NCI-H2227 (cell line): Measurements from ENCODE around the gene EPSTI1.
"Not testable (repeated sequence)": the region's sequence is repeated elsewhere in the genome, so short reads cannot be mapped to it uniquely, and the experiment has no call there.

Experiments
- DNase-seq: peaks from one replicate; lab custom pipeline; 2025; ENCODE audit not compliant: unreplicated experiment; lab: John Stamatoyannopoulos, UW

Gene EPSTI1

DNA sequence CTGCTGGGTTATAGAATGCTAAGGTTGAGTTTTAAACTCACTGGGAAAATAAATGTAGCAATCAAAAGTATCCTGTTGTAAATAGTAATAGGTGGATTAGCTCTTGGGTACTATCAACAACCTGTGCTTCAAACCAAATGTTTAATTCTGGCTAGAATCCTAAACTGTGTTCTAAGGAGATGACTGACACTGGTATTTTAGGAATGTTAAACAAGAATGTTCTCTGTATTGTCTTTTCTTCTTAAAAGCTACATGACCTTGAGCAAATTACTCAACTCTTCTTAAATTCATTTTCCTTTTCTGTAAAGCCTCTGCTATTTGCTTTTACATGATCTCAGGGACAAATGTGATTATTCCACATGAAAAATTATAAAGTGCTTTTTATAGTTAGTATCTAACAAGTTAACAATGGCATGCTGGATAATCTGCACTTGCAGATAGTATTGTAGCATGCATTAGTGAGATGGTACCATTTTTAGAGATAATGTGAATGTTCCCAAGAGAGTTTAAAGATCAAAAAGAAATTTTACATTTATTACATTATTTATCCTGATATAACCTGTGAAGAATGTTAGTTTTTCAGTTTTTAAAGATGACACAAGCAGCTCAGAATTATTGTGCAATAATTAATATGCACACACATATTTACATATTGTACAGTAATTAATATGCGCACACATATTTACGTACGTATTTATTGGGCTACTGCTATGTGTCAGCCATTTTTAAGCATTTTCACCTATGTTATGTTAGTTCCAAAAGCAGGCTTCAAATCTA, 13.6 kb upstream of the EPSTI1 start:
- no peak for DNase-seq

DNA sequence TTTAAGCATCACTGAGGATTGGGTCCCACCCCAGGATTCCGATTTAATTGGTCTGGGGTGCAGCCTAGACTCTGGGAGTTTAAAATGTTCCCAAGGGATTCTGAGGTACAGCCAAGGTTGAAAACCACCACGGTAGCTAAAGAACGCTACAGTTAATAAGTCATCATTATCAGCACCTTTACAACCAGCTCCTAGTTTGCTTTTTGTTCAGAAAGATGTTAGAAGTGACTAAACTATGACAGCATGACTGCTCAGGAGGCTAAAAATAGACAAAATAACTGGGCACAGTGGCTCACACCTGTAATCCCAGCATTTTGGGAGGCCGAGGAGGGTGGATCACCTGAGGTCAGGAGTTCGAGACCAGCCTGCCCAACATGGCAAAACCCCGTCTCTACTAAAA, 11.7 kb upstream of the EPSTI1 start:
- DNase-seq: no peak

DNA sequence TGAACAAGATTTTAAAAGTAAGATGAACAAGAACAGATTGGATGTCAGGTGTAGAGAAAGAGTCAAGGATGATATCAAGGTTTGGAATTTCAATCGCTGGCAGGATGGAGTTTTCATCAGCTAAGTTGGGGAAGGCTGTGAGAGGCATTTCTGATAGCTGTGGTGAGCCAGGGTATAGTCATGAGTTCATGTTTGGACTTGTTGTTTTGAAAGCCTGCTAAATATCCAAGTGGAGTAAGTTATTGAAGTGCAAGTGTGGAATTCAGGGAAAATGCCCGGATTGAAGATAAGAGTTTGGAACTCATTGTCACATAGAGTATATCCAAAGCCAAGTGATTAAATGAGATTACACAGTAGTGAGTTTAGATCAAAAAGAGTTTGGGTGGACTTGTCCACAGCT, 11.0 kb upstream of the EPSTI1 start:
- DNase-seq: no peak

DNA sequence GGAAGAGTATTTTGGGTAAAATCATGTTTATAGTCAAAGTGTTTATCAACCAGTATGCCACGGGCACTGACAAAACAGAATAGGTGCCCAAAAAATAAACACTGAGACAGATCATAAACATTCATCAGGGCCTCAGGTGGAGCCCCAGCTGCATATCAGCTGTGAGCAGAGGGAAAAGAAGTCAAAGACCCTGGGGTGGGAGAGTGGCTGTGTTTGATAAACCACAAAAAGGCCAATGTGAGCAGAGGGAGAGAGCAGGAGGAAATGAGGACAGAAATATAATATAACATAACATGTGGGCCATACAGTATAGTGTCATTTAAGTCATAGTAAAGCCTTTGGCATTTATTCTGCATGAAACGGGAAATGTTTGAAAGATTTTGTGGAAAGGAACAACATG, 10.0 kb upstream of the EPSTI1 start:
- DNase-seq: no peak

DNA sequence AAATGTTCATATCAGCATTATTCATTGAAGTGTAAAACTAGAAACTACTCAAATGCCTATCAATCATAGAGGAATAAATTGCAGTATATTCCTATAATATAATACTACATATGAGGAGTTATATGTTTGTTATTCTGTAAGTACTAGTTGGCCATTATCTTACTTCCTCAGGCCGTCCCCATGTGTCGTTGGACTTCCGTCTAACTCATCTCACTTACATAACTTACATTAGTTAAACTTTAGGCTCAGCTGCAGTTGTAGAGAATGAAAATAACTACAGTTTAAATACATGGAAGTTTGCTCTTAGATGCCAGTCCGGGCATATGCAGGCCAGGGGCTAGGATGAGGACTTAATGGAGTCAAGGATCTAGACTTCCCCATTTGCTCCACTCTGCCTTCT, 8.6 kb upstream of the EPSTI1 start:
- no peak for DNase-seq

DNA sequence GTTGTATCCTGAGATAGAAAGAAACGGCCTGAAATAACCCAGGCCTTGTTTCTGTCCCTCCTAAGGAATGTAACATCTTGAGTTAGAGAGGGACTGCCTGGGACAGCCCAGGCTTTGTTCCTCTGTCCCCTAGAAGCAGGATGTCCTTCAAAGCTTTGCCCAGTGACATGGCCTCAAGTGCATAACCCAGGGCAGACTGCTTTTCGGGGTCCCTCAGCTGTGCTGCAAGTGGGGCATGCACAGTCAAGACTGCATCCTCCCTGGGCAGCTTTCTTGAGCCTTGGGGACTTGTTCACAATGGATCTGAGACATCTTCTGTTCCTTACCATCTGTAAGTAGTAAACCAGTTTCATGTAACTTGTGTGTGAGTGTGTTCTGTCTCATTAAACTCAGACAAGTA, 7.5 kb upstream of the EPSTI1 start:
- no peak for DNase-seq

DNA sequence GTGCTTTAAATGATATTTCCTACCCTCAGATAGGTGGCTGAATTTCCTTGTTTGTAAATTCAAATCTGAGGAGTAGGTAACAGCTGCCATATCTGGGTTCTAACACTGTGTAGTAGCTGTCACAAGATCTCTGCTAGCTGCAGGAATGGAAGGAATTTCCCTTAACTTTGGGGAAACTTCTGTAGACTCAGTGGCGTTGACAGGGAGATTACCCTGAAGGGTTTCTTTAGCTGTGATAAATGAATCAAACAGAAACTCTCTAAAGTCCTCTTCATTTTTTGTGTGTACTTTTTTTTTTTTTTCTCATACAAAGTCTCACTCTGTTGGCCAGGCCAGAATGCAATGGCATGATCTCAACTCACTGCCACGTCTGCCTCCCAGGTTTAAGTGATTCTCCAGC, 5.3 kb upstream of the EPSTI1 start:
- DNase-seq: no peak

DNA sequence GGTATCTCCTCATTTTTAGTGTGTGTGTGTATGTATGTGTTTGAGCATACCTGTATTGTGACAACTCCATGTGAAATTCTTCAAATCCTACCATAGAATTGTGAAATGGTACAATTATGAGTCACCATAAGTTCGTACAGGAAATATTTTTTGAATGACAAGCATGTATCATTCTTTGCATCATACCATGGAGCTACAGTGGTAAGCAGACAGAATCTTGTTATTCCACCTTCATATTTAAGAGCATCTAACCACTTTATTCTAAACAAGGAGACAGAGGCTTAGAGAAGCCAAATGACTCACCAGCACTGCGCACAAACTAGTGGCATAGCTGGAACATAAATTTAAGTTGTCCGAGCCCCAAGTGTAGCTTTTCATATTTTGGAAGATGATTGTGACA, 4.5 kb upstream of the EPSTI1 start:
- no peak for DNase-seq

DNA sequence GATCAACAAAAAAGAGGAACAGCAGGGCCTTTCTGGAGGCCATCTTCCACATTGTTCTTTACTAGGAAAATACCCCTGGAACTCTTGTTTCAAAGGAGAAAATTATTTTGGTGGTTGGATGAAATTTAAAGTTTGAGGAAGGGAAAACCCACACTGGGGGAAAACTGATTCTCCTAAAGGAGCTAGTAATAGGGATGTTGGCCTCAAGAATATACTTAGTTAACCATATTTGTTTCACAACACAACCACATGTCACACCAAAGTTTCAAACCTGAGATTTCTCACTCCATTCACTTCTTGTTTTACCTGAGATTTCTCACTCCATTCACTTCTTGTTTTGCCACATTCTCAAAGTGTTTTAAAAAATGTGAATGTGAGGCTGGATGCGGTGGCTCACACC, 2.8 kb upstream of the EPSTI1 start:
- DNase-seq: no peak

DNA sequence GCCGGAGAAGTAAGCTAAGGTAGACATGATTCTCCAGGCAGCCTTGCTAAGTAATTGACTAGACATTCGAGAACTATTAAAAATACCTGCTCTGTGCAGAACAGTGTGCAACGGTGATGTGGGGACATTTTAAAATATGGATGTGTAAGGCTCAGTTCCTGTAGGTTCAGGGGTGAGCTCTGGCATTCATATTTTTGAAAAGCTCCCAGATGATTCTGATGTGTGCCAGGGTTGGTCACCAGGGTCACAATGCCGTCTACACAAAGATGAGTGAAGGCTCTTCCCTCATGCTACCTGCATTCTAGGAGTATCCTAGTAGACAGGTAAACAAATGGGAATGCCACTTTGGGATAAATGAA, 702 bp upstream of the EPSTI1 start:
- DNase-seq: no peak

DNA sequence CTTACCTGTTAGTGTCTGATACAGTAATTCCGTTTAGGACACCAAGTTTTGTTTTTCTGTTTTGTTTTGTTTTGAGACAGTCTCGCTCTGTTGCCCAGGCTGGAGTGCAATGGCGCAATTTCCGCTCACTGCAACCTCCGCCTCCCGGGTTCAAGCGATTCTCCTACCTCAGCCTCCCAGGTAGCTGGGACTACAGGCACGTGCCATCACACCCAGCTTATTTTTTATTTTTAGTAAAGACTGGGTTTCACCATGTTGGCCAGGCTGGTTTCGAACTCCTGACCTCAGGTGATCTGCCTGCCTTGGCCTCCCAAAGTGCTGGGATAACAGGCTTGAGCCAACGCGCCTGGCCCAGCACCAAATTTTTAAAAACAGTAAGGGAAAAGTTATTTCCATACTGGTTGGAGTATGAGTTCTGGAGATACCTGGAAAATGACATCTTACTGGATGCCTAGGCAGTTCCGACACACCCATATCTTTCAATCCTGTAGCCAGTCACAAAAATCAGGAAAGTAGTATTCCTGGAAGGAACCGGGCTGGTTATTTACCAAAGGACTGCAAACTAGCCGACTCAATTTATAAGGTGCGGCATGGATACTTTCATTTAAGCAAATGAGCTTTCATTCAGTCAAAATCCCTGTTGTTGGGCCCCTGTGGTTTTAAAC, 676 bp downstream of the EPSTI1 start:
- not testable (repeated sequence) for DNase-seq

DNA sequence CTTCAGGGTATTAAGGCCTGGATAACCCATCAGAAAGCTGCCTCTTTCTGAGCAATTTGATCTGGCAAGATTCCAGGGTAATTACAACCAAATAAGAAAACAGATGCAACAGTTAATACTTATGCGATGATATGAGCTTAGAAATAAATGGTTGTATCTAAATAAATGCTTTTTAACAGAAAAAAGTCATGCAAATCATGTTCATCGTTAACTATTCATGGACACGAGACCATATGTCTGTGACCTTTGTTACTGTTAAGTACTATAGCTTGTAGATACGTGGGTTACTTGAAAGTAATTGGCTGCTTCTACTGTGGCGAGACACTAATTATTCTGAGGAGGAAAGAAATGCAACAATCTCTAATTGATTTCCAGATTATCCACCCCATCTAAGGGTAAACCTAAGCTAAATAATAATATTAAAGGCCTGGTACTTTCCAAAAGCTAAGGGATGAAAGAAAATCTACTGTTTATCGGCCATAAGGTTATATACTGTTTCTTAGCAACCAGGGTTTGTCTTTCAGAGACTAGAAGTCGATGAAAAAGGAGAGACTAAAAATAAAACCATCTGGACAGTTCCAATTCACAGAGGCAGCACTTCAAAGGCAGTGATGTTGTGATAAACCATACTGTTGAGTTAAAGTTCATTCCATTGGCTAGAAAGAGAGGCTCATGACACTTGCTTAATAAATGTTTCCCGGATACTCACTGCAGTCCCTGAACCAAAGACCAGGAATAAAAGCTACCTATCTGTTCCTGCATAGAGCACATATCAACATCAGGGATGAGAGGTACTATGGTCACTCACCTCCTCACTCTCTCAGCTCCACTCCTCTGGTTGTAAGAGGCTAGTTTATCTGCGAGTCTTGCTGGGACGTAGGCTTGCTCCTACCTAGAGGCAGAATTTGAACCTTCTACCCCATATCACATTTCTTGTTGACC, 1.5 kb downstream of the EPSTI1 start:
- DNase-seq: peak; percentile 36

DNA sequence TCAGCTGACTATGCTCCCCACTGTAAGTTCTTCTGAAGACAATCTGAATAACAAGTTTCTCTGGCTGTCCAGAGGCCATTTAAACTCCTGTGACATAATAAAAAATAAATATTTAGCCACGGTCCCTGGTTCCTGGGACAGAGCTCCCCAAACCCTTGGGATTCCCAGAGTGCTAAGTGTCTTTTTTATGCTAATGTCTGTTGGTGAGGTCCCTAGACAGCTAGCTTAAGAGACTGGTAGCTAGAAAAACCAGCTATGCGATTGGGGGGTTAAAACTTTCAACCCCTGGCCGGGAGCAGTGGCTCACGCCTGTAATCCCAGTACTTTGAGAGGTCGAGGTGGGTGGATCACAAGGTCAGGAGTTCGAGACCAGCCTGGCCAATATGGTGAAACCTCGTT, 5.9 kb downstream of the EPSTI1 start:
- DNase-seq: no peak

DNA sequence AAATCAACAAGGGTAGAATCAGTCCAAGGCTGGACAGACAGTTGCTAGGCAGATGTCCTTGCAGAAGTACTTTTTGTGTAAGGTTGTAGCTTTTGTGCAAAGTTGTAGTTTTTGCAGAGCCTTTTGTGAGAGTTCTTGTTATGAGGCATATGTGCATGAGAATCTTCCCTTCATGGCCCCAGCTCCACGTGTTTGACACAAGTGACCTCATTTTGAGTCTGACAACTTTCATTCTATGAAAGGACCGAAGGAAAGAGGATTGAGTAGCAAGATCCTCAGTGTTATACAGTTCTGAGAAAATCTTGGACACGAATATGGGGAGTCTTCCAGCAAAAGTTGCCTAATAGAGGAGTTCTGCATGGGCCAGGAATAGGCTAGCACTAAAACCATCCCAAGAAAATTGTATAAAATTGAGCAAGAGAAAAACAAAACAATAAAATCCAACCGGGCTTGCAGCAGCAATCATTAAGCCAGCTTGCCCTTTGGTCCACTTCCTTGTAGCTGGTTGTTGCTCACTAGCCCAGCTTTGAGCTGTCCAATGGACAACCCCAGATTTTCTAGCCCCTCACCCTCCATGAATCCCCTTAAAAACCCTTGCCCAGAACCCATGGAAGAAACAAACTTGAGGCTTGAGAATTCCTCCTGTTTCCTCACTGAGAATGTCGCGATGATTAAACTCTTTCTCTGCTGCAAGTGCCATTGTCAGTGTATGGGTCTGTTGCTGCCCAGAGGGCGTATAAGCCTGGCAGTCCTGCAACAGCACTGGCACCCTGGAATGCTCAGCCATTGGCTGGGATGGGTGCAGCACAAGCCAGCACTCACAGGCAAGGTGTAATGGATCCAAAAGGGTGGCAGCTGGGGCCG, 6.5 kb downstream of the EPSTI1 start:
- no peak for DNase-seq

DNA sequence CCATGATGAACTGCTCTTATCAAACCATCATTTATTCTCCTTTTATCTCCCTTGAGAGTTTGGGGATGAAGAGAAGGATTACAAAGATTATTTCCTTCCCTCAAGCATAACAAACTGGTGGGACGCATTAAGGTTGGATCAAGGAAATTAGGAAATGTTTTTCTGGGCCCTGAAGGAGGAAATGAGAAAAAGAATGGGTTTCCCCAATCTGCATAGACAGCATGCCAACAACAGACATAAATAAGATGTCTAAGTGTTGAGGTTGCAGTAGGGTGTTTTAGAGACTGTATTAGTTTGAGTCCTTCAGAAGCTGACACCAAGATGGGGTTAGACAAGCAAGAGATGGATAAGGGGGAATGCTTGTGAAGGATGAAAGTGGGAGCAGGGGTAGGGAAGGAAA, 7.3 kb downstream of the EPSTI1 start:
- DNase-seq: no peak

DNA sequence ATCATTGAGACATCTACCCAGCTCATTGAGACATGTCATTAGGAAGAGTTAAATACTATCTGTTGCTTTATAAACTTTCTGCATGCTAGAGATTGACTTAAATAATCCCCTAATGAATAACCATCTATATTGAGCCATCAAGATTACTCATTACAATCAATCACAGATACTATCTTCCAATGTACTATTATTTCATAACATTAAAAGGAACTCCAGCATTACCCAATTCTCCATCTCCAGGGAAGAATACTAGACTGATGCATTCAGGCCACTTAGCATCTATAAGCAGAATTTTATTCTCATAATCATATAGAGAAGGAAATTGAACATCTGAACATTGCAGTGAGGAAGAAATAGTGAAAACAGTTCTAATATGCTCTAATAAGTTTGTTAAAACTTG, 8.0 kb downstream of the EPSTI1 start:
- DNase-seq: no peak

DNA sequence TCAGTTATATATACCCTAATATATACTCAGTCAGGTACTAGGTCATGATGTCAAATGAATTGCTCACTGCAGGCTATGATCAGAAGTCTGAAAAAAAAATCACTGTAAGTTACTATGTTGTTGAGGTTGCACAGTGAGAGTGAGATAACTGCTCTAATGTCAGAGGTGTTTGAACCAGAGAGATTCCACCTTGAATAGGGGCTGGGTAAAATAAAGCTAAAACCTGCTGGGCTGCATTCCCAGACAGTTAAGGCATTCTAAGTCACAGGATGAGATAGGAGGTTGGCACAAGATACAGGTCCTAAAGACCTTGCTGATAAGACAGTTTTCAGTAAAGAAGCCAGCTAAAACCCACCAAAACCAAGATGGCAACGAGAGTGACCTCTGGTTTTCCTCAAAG, 10.2 kb downstream of the EPSTI1 start:
- DNase-seq: no peak

DNA sequence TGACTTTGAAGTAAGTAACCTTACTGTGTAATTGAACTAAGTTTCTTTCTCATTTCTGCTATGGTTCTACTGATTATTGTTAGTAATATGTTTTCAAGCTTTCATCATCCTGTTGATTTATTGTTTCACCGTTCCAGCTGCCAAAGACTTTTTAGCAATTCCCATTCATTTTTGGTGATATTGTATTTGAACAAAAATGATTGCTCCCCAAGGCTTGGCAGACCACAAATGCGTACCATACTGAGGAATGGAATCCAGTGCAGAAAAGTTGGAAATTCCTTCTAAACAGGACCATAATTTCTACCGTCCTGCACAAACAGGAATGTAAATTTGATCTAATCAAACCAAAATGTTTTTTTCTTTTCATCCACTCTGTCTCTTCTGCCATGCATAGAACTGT, 10.7 kb downstream of the EPSTI1 start:
- DNase-seq: no peak

DNA sequence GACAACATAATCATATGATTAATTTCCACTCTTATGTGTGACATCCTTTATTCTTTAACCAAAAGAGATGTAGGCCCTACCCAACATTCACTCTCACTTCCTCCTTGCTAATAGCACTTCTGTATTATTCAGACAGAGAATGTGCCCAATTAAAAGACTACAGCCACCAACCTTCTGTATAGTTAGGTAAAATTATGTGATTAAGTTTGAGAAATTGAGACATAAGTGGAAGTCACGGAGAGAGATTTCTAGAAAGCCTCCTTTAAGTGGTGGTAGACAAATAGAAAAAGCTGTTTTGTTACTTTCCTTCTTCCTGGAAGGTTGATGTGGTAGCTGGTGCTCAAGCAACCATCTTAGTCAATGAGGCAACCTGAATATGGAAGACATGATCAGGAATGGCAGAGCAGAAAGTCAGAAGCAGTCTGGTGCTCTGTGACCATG, 14.8 kb downstream of the EPSTI1 start:
- DNase-seq: no peak

DNA sequence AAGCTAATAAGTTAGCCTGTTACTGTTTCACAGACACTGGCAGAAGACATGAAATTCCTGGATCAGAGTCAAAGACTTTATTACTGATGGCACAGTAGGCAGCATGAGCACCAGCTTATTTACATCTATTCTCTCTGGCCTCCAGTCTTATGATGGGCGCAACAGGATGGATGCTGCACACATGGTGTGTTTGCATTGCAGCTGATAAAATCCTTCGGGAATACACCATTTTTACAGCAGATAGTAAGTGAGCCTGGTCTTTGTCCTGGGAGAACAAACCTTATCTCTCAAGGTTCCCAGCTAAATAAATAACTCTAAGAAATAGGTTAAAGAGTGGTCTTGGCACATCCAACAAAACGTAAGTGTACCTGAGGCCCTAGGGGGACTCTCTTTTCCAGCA, 16.0 kb downstream of the EPSTI1 start:
- DNase-seq: no peak

DNA sequence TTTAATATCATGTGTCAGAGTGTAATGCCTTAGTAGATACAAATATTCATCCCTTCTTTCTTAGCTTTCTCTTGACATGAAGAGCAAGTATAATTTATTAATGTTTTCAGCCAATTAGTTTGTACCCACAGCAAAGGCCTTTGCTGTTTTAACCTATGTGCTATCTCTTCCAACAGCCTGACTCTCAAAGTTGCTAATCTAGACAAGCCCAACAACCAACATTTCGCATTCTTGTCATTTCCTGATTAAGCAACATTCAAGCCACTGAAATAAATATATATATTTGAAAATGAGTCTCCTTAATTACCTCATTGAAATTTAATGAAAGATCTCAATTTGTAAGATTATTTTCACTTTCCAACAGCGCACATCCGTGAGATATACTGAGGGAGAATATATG, 18.5 kb downstream of the EPSTI1 start:
- DNase-seq: no peak
